Measurements from ENCODE around the gene CTDNEP1. TPM values are rescaled to one million over a fixed set of nuclear protein-coding genes. Genes with fewer than 3 reads are reported as not detected.

Gene CTDNEP1
- total and polyA plus RNA-seq, 10 donors, result 69.3 to 133 (median 98.0) TPM

GRCh38 chr17:7216242-7217112 lies 35.1 kb downstream of the CTDNEP1 start:
- no peaks in the 10 kb centered on the region for H3K27me3 ChIP-seq (replicated peaks in 1 of 7)
- peaks cover 45 to 85% (median 74%) of the 10 kb centered on the region in 6 donors for H3K4me1 ChIP-seq
- intact Hi-C loops (cut with DNase I; ENCODE audit: low total_unique reads), result no loop called here
- TF ChIP-seq POLR2A (IDR thresholded peaks at IDR 0.05) (no peak), POLR2AphosphoS5 (IDR thresholded peaks at IDR 0.05) (no peak), CTCF (IDR thresholded peaks at IDR 0.05 in 8 of 11, conservative IDR thresholded peaks at IDR 0.05 in 3 of 11) (no peak)
- WGBS, 5 donors, result 22 to 28% (median 24%) methylated on average over 7 of the region's 7 CpGs
- peak overlapping the region in 7 of 8 donors; percentile 61 to 99 (median 73) for H3K27ac ChIP-seq
- peak overlapping the region in 7 of 8 donors; percentile 20 to 87 (median 40) for H3K4me3 ChIP-seq
- H3K36me3 ChIP-seq, result peaks cover 0 to 7% (median 0%) of the 10 kb centered on the region in 6 donors
- DNase-seq, result no peak
- no peaks in the 10 kb centered on the region for H3K9me3 ChIP-seq

- Histone ChIP-seq H3K4me3 (peak overlapping the region in 5 of 8 donors; percentile 32 to 87 (median 41)), H3K4me1 (peaks cover 40 to 77% (median 66%) of the 10 kb centered on the region in 6 donors), H3K9me3 (no peaks in the 10 kb centered on the region), H3K36me3 (no peaks in the 10 kb centered on the region), H3K27me3 (replicated peaks in 1 of 7) (no peaks in the 10 kb centered on the region), H3K27ac (peak overlapping the region in 7 of 8 donors; percentile 15 to 99 (median 79))
- WGBS, 5 donors, result 15 to 29% (median 21%) methylated on average over 6 to 10 of the region's 10 CpGs
- no peak for DNase-seq
- TF ChIP-seq POLR2AphosphoS5 (IDR thresholded peaks at IDR 0.05) (no peak), POLR2A (IDR thresholded peaks at IDR 0.05) (no peak), CTCF (IDR thresholded peaks at IDR 0.05 in 8 of 11, conservative IDR thresholded peaks at IDR 0.05 in 3 of 11) (no peak)
- intact Hi-C loops (cut with DNase I; ENCODE audit: low total_unique reads), result no loop called here
These were observed 35.8 kb downstream of the CTDNEP1 start for GRCh38 chr17:7215652-7216180.

GRCh38 chr17:7215136-7215638 lies 36.3 kb downstream of the CTDNEP1 start:
- intact Hi-C loops (cut with DNase I; ENCODE audit: low total_unique reads), result no loop called here
- H3K4me1 ChIP-seq, result peaks cover 34 to 73% (median 61%) of the 10 kb centered on the region in 6 donors

More at GRCh38 chr17:7215136-7215638, 36.3 kb downstream of the CTDNEP1 start:
- H3K27ac ChIP-seq, result peak overlapping the region in 7 of 8 donors; percentile 32 to 99 (median 79)
- H3K4me3 ChIP-seq, result peak overlapping the region in 6 of 8 donors; percentile 60 to 87 (median 62)
- no peaks in the 10 kb centered on the region for H3K27me3 ChIP-seq (replicated peaks in 1 of 7)
- TF ChIP-seq POLR2AphosphoS5 (IDR thresholded peaks at IDR 0.05), result no peak
- TF ChIP-seq POLR2A (IDR thresholded peaks at IDR 0.05), result no peak
- TF ChIP-seq CTCF (IDR thresholded peaks at IDR 0.05 in 8 of 11, conservative IDR thresholded peaks at IDR 0.05 in 3 of 11), result peak in 2 of 11 experiments; percentile 2 to 4
- WGBS, 5 donors, result 27 to 38% (median 30%) methylated on average over 8 to 9 of the region's 9 CpGs
- H3K36me3 ChIP-seq, result no peaks in the 10 kb centered on the region
- no peak for DNase-seq
- H3K9me3 ChIP-seq, result no peaks in the 10 kb centered on the region

Data from spleen (tissue), 11 donors.